IMR-90 (cell line): ENCODE measurements around the gene SMC6. TPM values are rescaled to one million over a fixed set of nuclear protein-coding genes. Genes with fewer than 3 reads are reported as not detected.

Experiments used
- ATAC-seq: fragments of 200-7000 bp; cut with Tn5 transposase; 2 replicates; pipeline ENCODE4 v1.9.1; 2020; ENCODE audit warnings: low read depth, mild to moderate bottlenecking, moderate library complexity
- BruUV-seq: library from RNA; stranded (reverse); fragments of 400-500 nt; replicated peaks from 2 replicates; lab custom pipeline; 2021; lab: Mats Ljungman, UMichigan
- CTCF ChIA-PET: fragments of 300-600 bp; formaldehyde crosslinking; extraction: SDS; loops from one replicate; lab custom pipeline; 2021; ENCODE audit warnings: antibody characterized with exemption; lab: Yijun Ruan, JAX
- POLR2A ChIA-PET: fragments of 300-600 bp; sonication (Branson Sonifier 250); formaldehyde crosslinking; loops from one replicate; lab custom pipeline; 2022; ENCODE audit warnings: antibody characterized with exemption; ENCODE audit not compliant: unreplicated experiment; lab: Charles Lee
- DNase-seq: peaks from one replicate; pipeline ENCODE4 v3.0.0; 2013
- H2AFZ ChIP-seq: replicated peaks from 2 replicates; pipeline ENCODE3; 2013; ENCODE audit warnings: low read length, mild to moderate bottlenecking; ENCODE audit not compliant: poor library complexity
- H2AK5ac ChIP-seq: 2 replicates; pipeline ENCODE4 v1.6.1; 2013; ENCODE audit warnings: low read depth, low read length, inconsistent platforms
- H2AK9ac ChIP-seq: replicated peaks from 2 replicates; pipeline ENCODE3; 2013; ENCODE audit warnings: mild to moderate bottlenecking, low read depth, low read length, moderate library complexity; ENCODE audit not compliant: poor library complexity
- H2BK120ac ChIP-seq: 2 replicates; pipeline ENCODE4 v1.6.1; 2013; ENCODE audit warnings: low read depth, low read length, inconsistent platforms
- H2BK15ac ChIP-seq: 3 replicates; pipeline ENCODE4 v1.6.1; 2013; ENCODE audit warnings: low read depth, low read length, inconsistent platforms
- H2BK20ac ChIP-seq: 2 replicates; pipeline ENCODE4 v1.6.1; 2013; ENCODE audit warnings: low read depth, mild to moderate bottlenecking, inconsistent platforms, low read length, moderate library complexity
- H2BK5ac ChIP-seq: 2 replicates; pipeline ENCODE4 v1.6.1; 2013; ENCODE audit warnings: mild to moderate bottlenecking, low read depth, low read length, inconsistent platforms; ENCODE audit not compliant: poor library complexity, severe bottlenecking
- H3K14ac ChIP-seq: replicated peaks from 2 replicates; pipeline ENCODE4 v1.6.1; 2013; ENCODE audit warnings: low read depth, low read length, inconsistent platforms
- H3K18ac ChIP-seq: 2 replicates; pipeline ENCODE4 v1.6.1; 2013; ENCODE audit warnings: low read depth, low read length, control low read depth
- H3K23ac ChIP-seq: 2 replicates; pipeline ENCODE4 v1.6.1; 2013; ENCODE audit warnings: low read depth, low read length, inconsistent platforms
- H3K27ac ChIP-seq: 2 replicates; pipeline ENCODE4 v1.5.1; 2013; ENCODE audit warnings: mild to moderate bottlenecking, control low read depth, low read length; ENCODE audit not compliant: insufficient read depth
- H3K27me3 ChIP-seq: 2 replicates; pipeline ENCODE4 v1.6.1; 2013; ENCODE audit warnings: low read length; ENCODE audit not compliant: control insufficient read depth, insufficient read depth
- H3K36me3 ChIP-seq: 2 replicates; pipeline ENCODE4 v1.6.1; 2013; ENCODE audit warnings: low read length, mixed read lengths; ENCODE audit not compliant: control insufficient read depth, insufficient read depth
- H3K4ac ChIP-seq: 2 replicates; pipeline ENCODE4 v1.6.1; 2013; ENCODE audit warnings: low read depth, low read length, inconsistent platforms
- H3K4me1 ChIP-seq: 2 replicates; pipeline ENCODE4 v1.6.1; 2013; ENCODE audit warnings: low read length, mixed read lengths; ENCODE audit not compliant: control insufficient read depth, insufficient read depth
- H3K4me2 ChIP-seq: 2 replicates; pipeline ENCODE4 v1.6.1; 2013; ENCODE audit warnings: low read depth, mild to moderate bottlenecking, control low read depth, low read length, moderate library complexity
- H3K4me3 ChIP-seq: 2 replicates; pipeline ENCODE4 v1.5.1; 2013; ENCODE audit warnings: low read depth, mild to moderate bottlenecking, control low read depth, low read length, moderate library complexity; ENCODE audit not compliant: insufficient read depth
- H3K56ac ChIP-seq: 2 replicates; pipeline ENCODE4 v1.6.1; 2013; ENCODE audit warnings: low read length, inconsistent platforms; ENCODE audit not compliant: insufficient read depth; ENCODE audit errors: extremely low read depth
- H3K79me1 ChIP-seq, 2 experiments: 2 replicates each; pipeline ENCODE4 v1.6.1; 2013; ENCODE audit warnings: low read length in 2 of 2, inconsistent platforms in 1 of 2, low read depth in 1 of 2
- H3K9ac ChIP-seq: 2 replicates; pipeline ENCODE4 v1.6.1; 2013; ENCODE audit warnings: low read depth, low read length, control low read depth
- H3K9me1 ChIP-seq: 2 replicates; pipeline ENCODE4 v1.6.1; 2013; ENCODE audit warnings: low read length, inconsistent platforms; ENCODE audit not compliant: insufficient read depth
- H3K9me3 ChIP-seq: 2 replicates; pipeline ENCODE4 v1.6.1; 2013; ENCODE audit warnings: low read length; ENCODE audit not compliant: control insufficient read depth, insufficient read depth
- H4K20me1 ChIP-seq: 2 replicates; pipeline ENCODE4 v1.6.1; 2013; ENCODE audit warnings: low read length, inconsistent platforms; ENCODE audit not compliant: insufficient read depth
- H4K5ac ChIP-seq: 2 replicates; pipeline ENCODE4 v1.6.1; 2013; ENCODE audit warnings: mild to moderate bottlenecking, low read depth, low read length, control low read depth
- H4K8ac ChIP-seq, 2 experiments: 2 replicates each; pipeline ENCODE4 v1.6.1; 2013; ENCODE audit warnings: low read depth in 2 of 2, low read length in 2 of 2, control low read depth in 1 of 2, inconsistent platforms in 1 of 2
- H4K91ac ChIP-seq: 2 replicates; pipeline ENCODE4 v1.6.1; 2013; ENCODE audit warnings: low read depth, low read length, inconsistent platforms; ENCODE audit not compliant: insufficient read depth
- BHLHE40 ChIP-seq: fragments of 150-350 bp; IDR thresholded peaks from 2 replicates; pipeline ENCODE4 v1.6.1; 2016; ENCODE audit warnings: mild to moderate bottlenecking, low read depth, low read length
- CEBPB ChIP-seq: IDR thresholded peaks from 2 replicates; pipeline ENCODE4 v1.6.1; 2012; ENCODE audit warnings: low read depth, low read length, improper control_type of control experiment
- CHD1 ChIP-seq: IDR thresholded peaks from 2 replicates; pipeline ENCODE4 v1.6.1; 2012; ENCODE audit warnings: low read depth, low read length, improper control_type of control experiment
- CTCF ChIP-seq: conservative IDR thresholded peaks from 2 replicates; pipeline ENCODE4 v1.5.1; 2012; ENCODE audit warnings: mild to moderate bottlenecking, low read depth, low read length, improper control_type of control experiment
- FOS ChIP-seq: fragments of 150-350 bp; IDR thresholded peaks from 2 replicates; pipeline ENCODE4 v1.6.1; 2016; ENCODE audit warnings: low read depth, low read length
- MAZ ChIP-seq: IDR thresholded peaks from 2 replicates; pipeline ENCODE4 v1.6.1; 2012; ENCODE audit warnings: low read depth, mild to moderate bottlenecking, low read length, improper control_type of control experiment, moderate library complexity, borderline replicate concordance
- MXI1 ChIP-seq: IDR thresholded peaks from 2 replicates; pipeline ENCODE4 v1.6.1; 2012; ENCODE audit warnings: low read depth, mild to moderate bottlenecking, low read length, moderate library complexity, borderline replicate concordance
- NFE2L2 ChIP-seq: fragments of 150-350 bp; IDR thresholded peaks from 2 replicates; pipeline ENCODE4 v1.6.1; 2016; ENCODE audit warnings: low read depth, mild to moderate bottlenecking, low read length
- RAD21 ChIP-seq: IDR thresholded peaks from 2 replicates; pipeline ENCODE4 v1.6.1; 2012; ENCODE audit warnings: low read length, improper control_type of control experiment
- RCOR1 ChIP-seq: IDR thresholded peaks from 2 replicates; pipeline ENCODE4 v1.6.1; 2012; ENCODE audit warnings: mild to moderate bottlenecking, low read length, improper control_type of control experiment; ENCODE audit not compliant: insufficient replicate concordance
- RFX5 ChIP-seq: IDR thresholded peaks from 2 replicates; pipeline ENCODE4 v1.8.0; 2012; ENCODE audit warnings: low read depth, mild to moderate bottlenecking, low read length, moderate library complexity
- SMC3 ChIP-seq: fragments of 150-350 bp; IDR thresholded peaks from 2 replicates; pipeline ENCODE4 v1.6.1; 2016; ENCODE audit warnings: low read depth, mild to moderate bottlenecking, antibody characterized with exemption, low read length, moderate library complexity
- WGBS, 2 experiments: methylation state at CpG; one replicate each; pipeline versions ENCODE4 v1.1.5 to v1.1.7; 2013; ENCODE audit warnings: missing lambda C conversion rate in 2 of 2; ENCODE audit not compliant: insufficient read length in 1 of 2; ENCODE audit errors: extremely low coverage in 2 of 2; 5-methylcytosine and 5-hydroxymethylcytosine counted together
- dilution Hi-C: fragments of 300-500 bp; cut with HindIII; formaldehyde crosslinking; loops from one replicate; pipeline ENCODE4 v1.14.3; 2018; ENCODE audit warnings: low sequenced_read_pairs; ENCODE audit not compliant: unreplicated experiment
- in situ Hi-C: fragments of 300-500 bp; cut with MboI; formaldehyde crosslinking; loops from 3 replicates; pipeline ENCODE4 v1.14.3; 2019; ENCODE audit warnings: low sequenced_read_pairs, inconsistent platforms, mixed read lengths
- intact Hi-C: fragments of 100-400 bp; cut with micrococcal nuclease; formaldehyde crosslinking; loops from 2 replicates; pipeline ENCODE4 v1.10.0; 2022
- polyA plus RNA-seq, 3 experiments: library from polyadenylated mRNA; depleted of rRNA; stranded (reverse); fragments of >200 nt; gene quantifications; 2 replicates each; pipeline ENCODE4 v1.2.3, GENCODE V29; 2012; ENCODE audit warnings: low replicate concordance in 1 of 3
- total RNA-seq: library from RNA; depleted of rRNA; stranded (reverse); fragments of >200 nt; gene quantifications from 2 replicates; pipeline ENCODE4 v1.2.3, GENCODE V29; 2012
- TF ChIP-seq, protein P1 (sequence below): fragments of 150-350 bp; IDR thresholded peaks from 2 replicates; pipeline ENCODE4 v1.6.1; 2016; ENCODE audit warnings: low read depth, mild to moderate bottlenecking, low read length, moderate library complexity, borderline replicate concordance
- TF ChIP-seq, protein P2 (sequence below): fragments of 150-350 bp; IDR thresholded peaks from 2 replicates; pipeline ENCODE4 v1.6.1; 2017; ENCODE audit warnings: mild to moderate bottlenecking, antibody characterized with exemption, low read length, low read depth

SMC6 gene
- total and polyA plus RNA-seq, 2 of the 4 experiments (the other 2 are of a cell fraction): 6.5 to 10.4 TPM

- TF ChIP-seq RAD21: no peak
- TF ChIP-seq RFX5: no peak
- TF ChIP-seq, protein P1, sequence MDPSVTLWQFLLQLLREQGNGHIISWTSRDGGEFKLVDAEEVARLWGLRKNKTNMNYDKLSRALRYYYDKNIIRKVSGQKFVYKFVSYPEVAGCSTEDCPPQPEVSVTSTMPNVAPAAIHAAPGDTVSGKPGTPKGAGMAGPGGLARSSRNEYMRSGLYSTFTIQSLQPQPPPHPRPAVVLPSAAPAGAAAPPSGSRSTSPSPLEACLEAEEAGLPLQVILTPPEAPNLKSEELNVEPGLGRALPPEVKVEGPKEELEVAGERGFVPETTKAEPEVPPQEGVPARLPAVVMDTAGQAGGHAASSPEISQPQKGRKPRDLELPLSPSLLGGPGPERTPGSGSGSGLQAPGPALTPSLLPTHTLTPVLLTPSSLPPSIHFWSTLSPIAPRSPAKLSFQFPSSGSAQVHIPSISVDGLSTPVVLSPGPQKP: no peak
- TF ChIP-seq CTCF: no peak
- TF ChIP-seq MAZ: no peak
- no peak for TF ChIP-seq CHD1
- TF ChIP-seq, protein P2, sequence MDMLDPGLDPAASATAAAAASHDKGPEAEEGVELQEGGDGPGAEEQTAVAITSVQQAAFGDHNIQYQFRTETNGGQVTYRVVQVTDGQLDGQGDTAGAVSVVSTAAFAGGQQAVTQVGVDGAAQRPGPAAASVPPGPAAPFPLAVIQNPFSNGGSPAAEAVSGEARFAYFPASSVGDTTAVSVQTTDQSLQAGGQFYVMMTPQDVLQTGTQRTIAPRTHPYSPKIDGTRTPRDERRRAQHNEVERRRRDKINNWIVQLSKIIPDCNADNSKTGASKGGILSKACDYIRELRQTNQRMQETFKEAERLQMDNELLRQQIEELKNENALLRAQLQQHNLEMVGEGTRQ: no peak
- TF ChIP-seq BHLHE40: no peak
- TF ChIP-seq FOS: no peak
- no peak for TF ChIP-seq SMC3
- no peak for TF ChIP-seq MXI1
- no peak for TF ChIP-seq NFE2L2
- TF ChIP-seq CEBPB: no peak
- no peak for TF ChIP-seq RCOR1
- Histone ChIP-seq H2BK20ac (no peak overlapping the region), H3K56ac (no peak overlapping the region), H4K5ac (no peak overlapping the region), H3K36me3 (0 out of 2 replicates have a peak, but pooled peaks cover 3% of the 10 kb centered on the region), H2AFZ (no peak overlapping the region), H4K8ac (no peak overlapping the region), H3K14ac (no peak overlapping the region), H4K20me1 (no peaks in the 10 kb centered on the region), H3K4me3 (no peak overlapping the region), H3K9me1 (no peaks in the 10 kb centered on the region), H4K91ac (no peak overlapping the region), H2BK5ac (no peak overlapping the region), H2AK9ac (no peak overlapping the region), H3K18ac (no peak overlapping the region), H3K27me3 (no peaks in the 10 kb centered on the region), H3K4me2 (no peak overlapping the region), H3K79me1 (peaks cover 0 to 4% of the 10 kb centered on the region in 2 experiments; a peak in 1 of 4 replicates), H2BK120ac (no peak overlapping the region), H3K27ac (no peak overlapping the region), H3K9ac (no peak overlapping the region), H2BK15ac (no peak overlapping the region), H3K4me1 (no peaks in the 10 kb centered on the region), H3K4ac (no peak overlapping the region), H2AK5ac (no peak overlapping the region), H3K9me3 (no peaks in the 10 kb centered on the region), H3K23ac (no peak overlapping the region)
- intact Hi-C loops (no loop called here), in situ Hi-C loops (no loop called here), dilution Hi-C loops (no loop called here)
- ChIA-PET CTCF (interaction anchor here (0.5 kb wide), 1 partner anchor 11 kb away, joined by 3 read pairs; no protein-coding TSS in a partner anchor), POLR2A (no interaction called here)
- no peak for DNase-seq
- BruUV-seq: no TSS peak
- no CpG with 5 or more reads among the region's 2 CpGs for WGBS, 2 experiments
- ATAC-seq: no peak
Observed at GRCh38 chr2:17683981-17684380, 69.6 kb downstream of the SMC6 start.
